HG02610 (cell line): Measurements from ENCODE around the gene OCA2.

ENCODE experiments used
- ATAC-seq: cut with Tn5 transposase; IDR thresholded peaks from one replicate; pipeline ENCODE4 v1.9.1; 2021; ENCODE audit warnings: mild to moderate bottlenecking, moderate library complexity; ENCODE audit not compliant: unreplicated experiment

The OCA2 gene

DNA sequence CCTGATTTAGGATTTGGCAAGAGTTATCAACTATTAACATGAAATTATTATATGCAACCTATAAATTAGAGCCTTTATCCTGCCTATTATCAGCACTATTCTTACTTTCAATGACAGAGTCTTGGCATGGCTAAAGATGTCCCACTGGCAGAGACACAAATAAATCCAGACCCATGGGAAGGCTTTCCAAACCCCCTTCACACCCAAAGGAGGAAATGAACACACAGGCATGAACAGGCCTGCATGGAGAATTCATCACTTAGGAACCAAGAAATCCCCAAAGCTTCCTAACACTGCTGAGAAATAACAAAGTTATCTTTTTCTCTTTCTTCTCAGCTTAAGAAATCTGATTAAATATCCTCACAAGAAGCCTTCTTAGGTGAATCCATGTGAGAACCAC is 213.9 kb downstream of the OCA2 start:
- no peak for ATAC-seq

GRCh38 chr15:27884726-27885125 is 214.4 kb downstream of the OCA2 start:
- ATAC-seq, result no peak

- no peak for ATAC-seq
Observed at GRCh38 chr15:27878841-27879240, 220.3 kb downstream of the OCA2 start.

DNA sequence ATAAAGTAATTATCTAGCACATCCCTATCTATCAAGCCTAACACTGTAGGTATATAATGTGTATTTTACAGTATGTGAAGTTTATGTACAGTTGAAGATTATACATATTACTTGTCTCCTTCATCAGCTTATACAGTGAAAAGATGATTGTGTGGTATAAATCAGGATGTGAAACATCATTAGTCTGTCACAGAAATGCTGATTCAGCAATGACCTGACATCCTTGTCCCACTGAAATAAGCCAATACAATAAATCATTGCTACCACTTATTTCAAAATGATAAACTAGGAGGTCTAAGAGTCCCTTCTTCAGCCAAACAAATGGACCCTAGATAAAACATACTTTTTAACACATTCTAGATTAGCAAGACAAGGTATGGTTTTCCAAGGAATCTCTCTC is 225.3 kb downstream of the OCA2 start:
- ATAC-seq, result no peak

GRCh38 chr15:27873039-27873438 is 226.1 kb downstream of the OCA2 start:
- no peak for ATAC-seq

GRCh38 chr15:27872355-27872754 is 226.8 kb downstream of the OCA2 start:
- no peak for ATAC-seq

DNA sequence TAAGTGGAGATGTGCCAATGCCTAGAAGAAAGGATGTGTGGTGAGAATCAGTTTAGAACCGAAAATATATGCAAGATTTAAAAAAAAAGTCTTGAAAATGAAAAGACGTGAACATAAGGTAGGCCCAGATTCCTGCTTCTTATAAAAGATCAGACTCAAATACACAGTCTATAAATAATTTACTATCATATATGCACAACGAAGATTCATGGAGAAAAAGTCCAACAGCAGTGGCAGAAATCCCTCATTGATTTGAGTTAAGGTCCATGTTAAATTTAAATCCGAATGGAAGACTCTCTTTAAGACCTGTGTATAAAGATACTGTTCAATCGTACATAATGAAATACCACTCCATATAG is 227.2 kb downstream of the OCA2 start:
- ATAC-seq, result no peak

- no peak for ATAC-seq
Observed at GRCh38 chr15:27871078-27871901, 227.8 kb downstream of the OCA2 start.

DNA sequence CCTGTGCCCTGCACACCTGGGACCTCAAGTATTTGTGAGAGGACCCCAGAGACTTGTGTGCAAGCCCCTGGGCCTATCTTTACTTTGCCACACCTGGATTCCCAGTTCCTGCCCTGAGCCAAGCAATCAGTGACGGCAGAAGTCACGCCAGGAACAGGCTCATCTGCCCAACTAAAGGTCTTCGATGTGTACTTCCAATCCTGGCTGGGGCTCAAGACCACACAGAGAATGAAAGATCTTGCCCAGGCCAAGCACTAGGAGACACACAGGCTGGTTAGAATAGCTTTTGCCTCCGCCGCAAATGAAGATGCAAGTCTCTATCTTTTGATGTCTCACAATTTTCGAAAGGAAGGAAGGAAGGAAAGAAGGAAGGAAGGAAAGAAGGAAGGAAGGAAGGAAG is 228.8 kb downstream of the OCA2 start:
- ATAC-seq, result no peak

DNA sequence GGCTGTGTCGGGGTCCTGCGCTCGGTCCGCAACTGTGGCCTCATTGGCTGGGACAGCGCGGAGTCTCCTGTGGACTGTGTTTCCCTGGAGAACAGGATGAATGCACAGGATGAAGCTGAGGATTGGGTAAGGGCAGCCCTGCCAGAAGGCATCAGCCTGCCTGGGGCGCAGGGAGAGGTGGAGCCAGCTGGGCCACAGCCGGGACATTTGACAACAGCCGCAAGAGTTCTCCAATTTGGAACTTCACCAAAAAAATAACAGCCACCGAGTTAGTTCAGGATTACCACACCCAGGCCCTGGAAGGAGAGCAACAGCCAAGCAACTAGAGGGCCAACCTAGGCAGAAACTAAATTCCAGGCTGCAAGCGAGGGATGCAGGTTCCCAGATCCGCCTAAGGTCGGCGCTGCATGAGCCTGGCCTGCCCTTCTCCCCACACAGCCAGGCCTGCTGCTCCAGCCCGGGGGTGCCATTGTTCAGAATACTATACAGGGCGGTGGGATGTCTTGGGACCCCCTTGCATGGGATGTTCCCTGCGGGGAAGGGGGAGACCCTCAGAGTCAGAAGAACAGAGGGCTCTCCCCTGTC is 229.3 kb downstream of the OCA2 start:
- no peak for ATAC-seq

- no peak for ATAC-seq
Observed at GRCh38 chr15:27868828-27869404, 230.2 kb downstream of the OCA2 start.

- no peak for ATAC-seq
Observed at GRCh38 chr15:27867861-27868260, 231.3 kb downstream of the OCA2 start.

DNA sequence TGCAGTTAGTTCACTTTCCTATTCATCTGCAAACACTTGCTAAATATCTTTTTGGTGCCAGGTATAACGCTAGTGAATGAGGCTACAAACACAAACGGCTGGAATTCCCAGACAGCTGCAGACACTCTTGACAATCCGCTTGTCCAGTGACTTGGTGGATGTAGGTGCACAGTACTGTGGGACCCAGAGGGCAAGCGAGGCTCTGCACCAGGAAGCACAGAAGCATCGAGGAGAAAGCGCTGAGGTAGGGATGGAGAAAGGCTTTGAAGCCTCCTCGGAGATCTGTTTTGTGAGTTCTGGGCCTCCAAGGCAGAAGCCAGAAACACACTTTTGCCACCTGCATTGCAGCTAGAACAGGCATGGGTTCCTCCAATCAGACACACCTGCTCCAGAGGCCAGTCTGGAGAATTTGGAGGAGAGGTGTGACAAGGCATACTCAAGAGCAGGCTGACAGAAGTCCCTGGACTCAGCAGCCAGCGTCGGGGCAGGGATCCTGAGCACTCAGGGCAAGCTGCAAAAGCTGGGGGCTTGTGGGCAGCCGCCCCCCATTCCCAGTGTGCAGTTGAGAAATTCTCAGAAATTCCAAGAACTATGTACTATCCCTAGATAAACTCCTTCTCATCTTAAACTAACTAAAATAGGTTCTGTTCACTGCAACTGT is 232.5 kb downstream of the OCA2 start:
- no peak for ATAC-seq

- no peak for ATAC-seq
Observed at GRCh38 chr15:27865926-27866325, 233.2 kb downstream of the OCA2 start.

- ATAC-seq, result no peak
Observed at GRCh38 chr15:27865323-27865922, 233.7 kb downstream of the OCA2 start.

DNA sequence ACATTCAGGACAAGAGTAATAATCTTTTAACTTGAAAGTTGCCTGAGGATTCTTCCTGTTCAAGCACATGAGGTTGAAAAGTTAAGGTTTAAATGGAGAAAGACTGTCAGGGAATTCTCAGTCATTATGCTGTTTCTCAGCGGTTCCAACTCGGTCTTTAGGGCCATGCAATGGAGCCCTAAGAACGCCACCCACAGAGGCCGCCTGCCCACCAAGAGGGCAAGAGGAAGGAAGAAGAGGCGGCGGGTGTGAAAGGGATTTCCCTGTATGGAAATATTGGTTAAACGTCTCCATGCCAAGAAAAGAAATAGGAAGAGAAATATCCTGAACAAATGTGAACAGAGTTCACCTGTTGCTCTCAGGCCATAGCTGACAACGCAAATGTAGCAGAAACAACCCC is 234.4 kb downstream of the OCA2 start:
- no peak for ATAC-seq

DNA sequence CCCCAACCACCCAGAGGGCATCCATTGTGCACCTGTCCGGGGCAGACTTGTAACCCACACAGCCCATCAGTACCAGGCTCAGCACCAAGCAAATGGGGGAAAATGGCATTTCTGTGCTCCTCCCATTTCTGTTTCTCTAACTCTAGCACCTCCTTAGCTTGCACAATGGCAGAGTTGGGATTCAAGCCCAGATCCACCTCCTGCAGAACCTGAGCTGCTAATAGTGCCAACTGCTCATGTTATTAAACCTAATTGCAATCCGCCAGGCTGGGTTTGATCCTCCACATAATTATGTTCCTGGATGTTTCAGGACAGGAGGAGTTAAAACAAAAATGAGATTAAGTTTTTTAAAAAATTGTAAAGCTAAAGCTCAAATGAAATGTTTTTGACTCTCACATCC is 235.0 kb downstream of the OCA2 start:
- ATAC-seq, result no peak

DNA sequence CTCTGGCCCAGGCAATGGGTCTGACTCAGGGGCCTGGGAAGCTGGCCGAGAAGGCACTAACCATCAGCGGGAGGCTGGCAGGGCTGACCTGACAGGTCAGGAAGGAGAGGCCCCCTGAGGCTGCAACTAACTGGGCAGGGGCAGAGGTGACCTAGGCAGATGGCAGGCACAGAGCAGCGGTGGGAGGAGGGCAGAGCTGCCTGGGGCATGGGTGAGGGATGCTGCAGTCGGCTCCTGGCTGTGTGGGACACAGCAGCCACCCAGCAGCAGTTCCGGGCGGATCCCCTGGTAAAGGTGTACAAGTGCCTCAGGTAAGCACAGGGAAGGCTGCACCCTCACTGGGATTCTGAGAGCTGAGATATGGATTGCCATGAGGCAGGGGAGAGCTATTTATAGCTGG is 236.1 kb downstream of the OCA2 start:
- no peak for ATAC-seq

DNA sequence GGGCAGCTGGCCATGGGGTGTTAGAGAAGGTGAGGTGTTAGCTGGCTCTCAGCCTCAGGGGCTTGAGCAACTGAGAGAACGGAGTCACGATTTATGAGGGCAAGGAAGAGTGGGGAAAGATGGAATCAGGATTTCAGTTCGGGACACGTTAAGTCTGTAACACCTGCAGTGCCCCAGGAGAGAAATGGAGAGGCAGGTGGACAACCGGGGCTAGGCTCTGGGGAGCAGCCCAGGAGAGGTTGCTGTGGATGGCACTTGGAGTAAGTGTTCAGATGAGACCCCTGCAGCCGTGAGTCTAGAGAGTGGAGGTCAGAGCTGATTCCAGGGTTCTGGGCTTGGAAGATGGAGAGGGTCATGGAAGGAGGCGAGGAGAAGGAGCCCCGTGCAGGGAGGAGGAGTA is 237.9 kb downstream of the OCA2 start:
- ATAC-seq, result no peak

GRCh38 chr15:27855137-27855536 is 244.0 kb downstream of the OCA2 start:
- ATAC-seq, result no peak

DNA sequence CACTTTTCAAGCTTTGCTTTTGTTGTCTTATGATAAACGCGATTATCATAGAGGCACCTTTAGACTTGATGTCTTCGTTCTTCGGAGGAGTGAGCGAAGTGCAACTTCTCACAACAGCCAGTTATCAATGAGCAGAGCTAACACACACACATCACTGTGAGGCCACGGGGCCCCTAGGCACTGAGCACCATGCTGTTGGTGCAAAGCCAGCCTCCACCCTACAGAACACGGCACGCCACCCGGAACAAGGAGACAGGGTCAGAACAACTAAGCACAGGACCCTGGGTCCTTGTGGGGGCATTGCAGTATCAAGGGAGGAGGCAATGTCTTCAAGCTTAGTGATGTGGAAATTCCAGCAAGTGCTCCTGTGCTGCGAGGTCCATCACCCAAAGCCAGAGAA is 244.5 kb downstream of the OCA2 start:
- no peak for ATAC-seq
